ENCODE data around the gene CCDC85C.

CCDC85C gene

DNA sequence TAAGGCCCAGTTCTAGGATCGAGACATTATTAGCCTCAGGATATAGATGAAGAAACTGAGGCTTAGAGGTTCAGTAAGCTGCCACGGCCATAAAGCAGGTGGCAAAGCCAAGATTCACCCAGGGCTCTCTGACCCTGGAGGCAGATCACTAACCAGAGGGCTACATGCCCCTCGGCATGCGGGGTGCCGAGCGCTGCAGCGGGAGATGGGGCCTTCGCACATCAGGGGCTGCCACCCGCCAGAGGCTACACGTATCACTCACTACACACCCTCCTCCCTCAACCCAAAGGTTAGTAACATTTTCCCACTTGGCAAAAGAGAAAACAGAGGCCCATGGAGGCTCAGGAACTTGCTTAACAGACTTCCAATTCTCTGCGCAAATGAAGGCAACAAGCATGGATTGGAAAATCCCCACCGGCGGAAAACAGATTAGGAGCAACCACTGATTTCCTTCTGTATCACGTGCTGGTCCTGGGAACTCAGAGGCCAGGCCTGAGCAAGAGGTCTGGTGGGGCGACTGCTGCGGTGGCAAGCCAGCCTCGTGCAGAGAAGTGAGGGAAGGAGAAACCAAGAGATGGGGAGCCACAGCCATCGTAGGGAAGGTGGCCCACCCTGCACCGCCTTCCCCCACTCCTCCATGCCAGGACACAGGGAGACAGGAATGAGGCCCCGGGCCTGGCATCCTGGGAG lies 6.0 kb downstream of the CCDC85C start:
- TF ChIP-seq CTCF (IDR thresholded peaks at IDR 0.05): no peak
- H3K27me3 ChIP-seq: peaks cover 48% of the 10 kb centered on the region
- H3K27ac ChIP-seq: no peak overlapping the region
- H3K4me1 ChIP-seq (ENCODE audit: control insufficient read depth in 1 of 2, insufficient read depth in 1 of 2, low read depth in 1 of 2, low read length in 1 of 2): no peaks in the 10 kb centered on the region
- no peaks in the 10 kb centered on the region for H3K36me3 ChIP-seq
- no peaks in the 10 kb centered on the region for H3K9me3 ChIP-seq
- no peak overlapping the region for H3K4me3 ChIP-seq (ENCODE audit: low read depth in 1 of 2, low read length in 1 of 2)

- TF ChIP-seq CTCF (IDR thresholded peaks at IDR 0.05): no peak
- no peak overlapping the region for H3K4me3 ChIP-seq (ENCODE audit: low read depth in 1 of 2, low read length in 1 of 2)
- H3K27me3 ChIP-seq: peaks cover 35% of the 10 kb centered on the region
- H3K9me3 ChIP-seq: no peaks in the 10 kb centered on the region
- no peaks in the 10 kb centered on the region for H3K36me3 ChIP-seq
- no peaks in the 10 kb centered on the region for H3K4me1 ChIP-seq (ENCODE audit: control insufficient read depth in 1 of 2, insufficient read depth in 1 of 2, low read depth in 1 of 2, low read length in 1 of 2)
- no peak overlapping the region for H3K27ac ChIP-seq
Observed at GRCh38 chr14:99596772-99597171, 7.2 kb downstream of the CCDC85C start.

GRCh38 chr14:99596071-99596627 lies 7.9 kb downstream of the CCDC85C start:
- H3K36me3 ChIP-seq: no peaks in the 10 kb centered on the region
- H3K27ac ChIP-seq: no peak overlapping the region
- H3K27me3 ChIP-seq: peaks cover 29% of the 10 kb centered on the region
- TF ChIP-seq CTCF (IDR thresholded peaks at IDR 0.05): no peak
- no peak overlapping the region for H3K4me3 ChIP-seq (ENCODE audit: low read depth in 1 of 2, low read length in 1 of 2)
- H3K9me3 ChIP-seq: no peaks in the 10 kb centered on the region
- H3K4me1 ChIP-seq (ENCODE audit: control insufficient read depth in 1 of 2, insufficient read depth in 1 of 2, low read depth in 1 of 2, low read length in 1 of 2): no peaks in the 10 kb centered on the region

DNA sequence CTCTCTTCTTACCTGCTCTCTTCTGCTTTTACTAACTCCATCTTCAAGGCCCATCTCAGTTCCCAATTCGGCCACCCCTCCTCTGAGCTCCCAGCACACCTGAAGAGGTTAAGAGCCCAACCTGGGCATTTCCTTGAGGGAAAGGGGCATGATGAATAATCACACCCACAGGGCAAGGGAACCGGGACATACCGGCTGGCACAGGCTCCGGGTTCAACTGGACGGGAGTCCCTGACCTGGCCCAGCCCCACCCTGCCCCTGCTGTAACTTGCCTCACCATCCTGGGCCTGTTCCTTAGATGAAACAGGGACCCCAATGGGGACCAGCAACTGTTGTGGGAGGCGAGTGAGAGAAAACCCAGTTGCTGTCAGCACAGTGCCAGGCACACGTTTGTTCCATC lies 8.5 kb downstream of the CCDC85C start:
- H3K9me3 ChIP-seq: no peaks in the 10 kb centered on the region
- no peaks in the 10 kb centered on the region for H3K36me3 ChIP-seq
- no peaks in the 10 kb centered on the region for H3K4me1 ChIP-seq (ENCODE audit: control insufficient read depth in 1 of 2, insufficient read depth in 1 of 2, low read depth in 1 of 2, low read length in 1 of 2)
- H3K27ac ChIP-seq: no peak overlapping the region
- no peak for TF ChIP-seq CTCF (IDR thresholded peaks at IDR 0.05)
- peaks cover 23% of the 10 kb centered on the region for H3K27me3 ChIP-seq
- H3K4me3 ChIP-seq (ENCODE audit: low read depth in 1 of 2, low read length in 1 of 2): no peak overlapping the region

GRCh38 chr14:99595034-99595433 lies 9.0 kb downstream of the CCDC85C start:
- Histone ChIP-seq H3K27ac (no peak overlapping the region), H3K27me3 (peaks cover 18% of the 10 kb centered on the region), H3K9me3 (no peaks in the 10 kb centered on the region), H3K4me3 (ENCODE audit: low read depth in 1 of 2, low read length in 1 of 2) (no peak overlapping the region), H3K4me1 (ENCODE audit: control insufficient read depth in 1 of 2, insufficient read depth in 1 of 2, low read depth in 1 of 2, low read length in 1 of 2) (no peaks in the 10 kb centered on the region), H3K36me3 (no peaks in the 10 kb centered on the region)
- no peak for TF ChIP-seq CTCF (IDR thresholded peaks at IDR 0.05)

All from neutrophil (primary cell).